Inflammatory macrophage treated with lipopolysaccharide for 1 hour (primary cell): Measurements from ENCODE around the gene NDNF.

Experiments
- DNase-seq, 2 donors: peaks; one replicate each; pipeline ENCODE4 v3.0.0-alpha.2; 2020 to 2022

Gene NDNF

GRCh38 chr4:121072224-121073003 is at the start of gene NDNF:
NDNF (minus strand) TSS chr4:121072535; CDS start chr4:121045837, 26,698 bp downstream.
- peak in 1 of 2 donors; percentile 11 for DNase-seq

GRCh38 chr4:121119715-121120114 is 47.4 kb upstream of the NDNF start:
- DNase-seq, result no peak

GRCh38 chr4:121118344-121118743 is 46.0 kb upstream of the NDNF start:
- DNase-seq, result no peak

- DNase-seq, result no peak
Observed at GRCh38 chr4:121114756-121115155, 42.4 kb upstream of the NDNF start.

GRCh38 chr4:121112530-121112929 is 40.2 kb upstream of the NDNF start:
- peak in 1 of 2 donors; percentile 36 for DNase-seq

GRCh38 chr4:121108557-121108956 is 36.2 kb upstream of the NDNF start:
- DNase-seq, result no peak

- DNase-seq, result no peak
Observed at GRCh38 chr4:121107507-121107906, 35.2 kb upstream of the NDNF start.

- DNase-seq, result no peak
Observed at GRCh38 chr4:121100093-121100775, 27.9 kb upstream of the NDNF start.

- no peak for DNase-seq
Observed at GRCh38 chr4:121098266-121098665, 25.9 kb upstream of the NDNF start.

- peak; percentile 32 to 76 for DNase-seq
Observed at GRCh38 chr4:121096629-121097028, 24.3 kb upstream of the NDNF start.

- DNase-seq, result no peak
Observed at GRCh38 chr4:121096191-121096590, 23.9 kb upstream of the NDNF start.

- peak in 1 of 2 donors; percentile 2 for DNase-seq
Observed at GRCh38 chr4:121094297-121094966, 22.1 kb upstream of the NDNF start.

- peak in 1 of 2 donors; percentile 12 for DNase-seq
Observed at GRCh38 chr4:121093261-121093660, 20.9 kb upstream of the NDNF start.

- DNase-seq, result no peak
Observed at GRCh38 chr4:121091941-121092340, 19.6 kb upstream of the NDNF start.

GRCh38 chr4:121088867-121089266 is 16.5 kb upstream of the NDNF start:
- no peak for DNase-seq

GRCh38 chr4:121079376-121079775 is 7.0 kb upstream of the NDNF start:
- no peak for DNase-seq

GRCh38 chr4:121077496-121077895 is 5.2 kb upstream of the NDNF start:
- DNase-seq, result no peak

- DNase-seq, result no peak
Observed at GRCh38 chr4:121076416-121076815, 4.1 kb upstream of the NDNF start.

GRCh38 chr4:121073672-121074381 is 1.5 kb upstream of the NDNF start:
- DNase-seq, result no peak

GRCh38 chr4:121073004-121073435 is 685 bp upstream of the NDNF start:
- no peak for DNase-seq

GRCh38 chr4:121071640-121072223 is 603 bp downstream of the NDNF start:
- peak in 1 of 2 donors; percentile 14 for DNase-seq
